Mucosa of descending colon (tissue), 3 donors: ENCODE results near the gene ADAMTS17. TPM values are rescaled to one million over a fixed set of nuclear protein-coding genes. Genes with fewer than 3 reads are reported as not detected.

ENCODE experiments used
- ATAC-seq: fragments of 200-7000 bp; cut with Tn5 transposase; one replicate; pipeline ENCODE4 v1.9.1; 2020; ENCODE audit warnings: mild to moderate bottlenecking, moderate library complexity
- DNase-seq, 3 donors: peaks; one replicate each; pipeline ENCODE4 v3.0.0-alpha.2; 2020
- H3K36me3 ChIP-seq: fragments of 200-600 bp; one replicate; pipeline ENCODE4 v1.8.0; 2021; ENCODE audit warnings: low read depth, mild to moderate bottlenecking
- H3K4me1 ChIP-seq: fragments of 200-600 bp; one replicate; pipeline ENCODE4 v1.8.0; 2021; ENCODE audit warnings: low read depth, mild to moderate bottlenecking
- H3K4me3 ChIP-seq: fragments of 200-600 bp; one replicate; pipeline ENCODE4 v1.8.0; 2021; ENCODE audit warnings: mild to moderate bottlenecking
- H3K9me3 ChIP-seq: fragments of 200-600 bp; one replicate; pipeline ENCODE4 v1.8.0; 2021; ENCODE audit warnings: mild to moderate bottlenecking
- intact Hi-C, 2 donors: fragments of 100-400 bp; cut with DNase I in 1 of 2; cut with micrococcal nuclease in 1 of 2; formaldehyde crosslinking; loops; one replicate each; pipeline versions ENCODE4 v1.11.0 to v1.11.1; 2022; cut with DNase I, micrococcal nuclease
- total RNA-seq, 3 donors: library from RNA; stranded (reverse); fragmentation: NEBNext Ultra II Directional in 2 of 3; extraction: Animal tissue kit (Norgen Biotek cat#: 25700) in 2 of 3; gene quantifications; one replicate each; pipeline versions ENCODE4 v1.2.1 to v1.2.4, GENCODE V29; 2021 to 2023
- TF ChIP-seq, protein P1 (sequence below): fragments of 200-600 bp; IDR thresholded peaks from one replicate; pipeline ENCODE4 v1.8.0; 2022; ENCODE audit warnings: antibody characterized with exemption, mild to moderate bottlenecking
- donor health status: DM: no; HTN: no; CAD: no; lungs with moderate emphysema.
- donor health status: DM: no; HTN: no; CAD: no.
- donor health status: DM: no; HTN: yes; CAD: no.

ADAMTS17 gene
- total RNA-seq, 3 donors from 2014 or later = 5.2 to 13.8 (median 6.3) TPM

DNA sequence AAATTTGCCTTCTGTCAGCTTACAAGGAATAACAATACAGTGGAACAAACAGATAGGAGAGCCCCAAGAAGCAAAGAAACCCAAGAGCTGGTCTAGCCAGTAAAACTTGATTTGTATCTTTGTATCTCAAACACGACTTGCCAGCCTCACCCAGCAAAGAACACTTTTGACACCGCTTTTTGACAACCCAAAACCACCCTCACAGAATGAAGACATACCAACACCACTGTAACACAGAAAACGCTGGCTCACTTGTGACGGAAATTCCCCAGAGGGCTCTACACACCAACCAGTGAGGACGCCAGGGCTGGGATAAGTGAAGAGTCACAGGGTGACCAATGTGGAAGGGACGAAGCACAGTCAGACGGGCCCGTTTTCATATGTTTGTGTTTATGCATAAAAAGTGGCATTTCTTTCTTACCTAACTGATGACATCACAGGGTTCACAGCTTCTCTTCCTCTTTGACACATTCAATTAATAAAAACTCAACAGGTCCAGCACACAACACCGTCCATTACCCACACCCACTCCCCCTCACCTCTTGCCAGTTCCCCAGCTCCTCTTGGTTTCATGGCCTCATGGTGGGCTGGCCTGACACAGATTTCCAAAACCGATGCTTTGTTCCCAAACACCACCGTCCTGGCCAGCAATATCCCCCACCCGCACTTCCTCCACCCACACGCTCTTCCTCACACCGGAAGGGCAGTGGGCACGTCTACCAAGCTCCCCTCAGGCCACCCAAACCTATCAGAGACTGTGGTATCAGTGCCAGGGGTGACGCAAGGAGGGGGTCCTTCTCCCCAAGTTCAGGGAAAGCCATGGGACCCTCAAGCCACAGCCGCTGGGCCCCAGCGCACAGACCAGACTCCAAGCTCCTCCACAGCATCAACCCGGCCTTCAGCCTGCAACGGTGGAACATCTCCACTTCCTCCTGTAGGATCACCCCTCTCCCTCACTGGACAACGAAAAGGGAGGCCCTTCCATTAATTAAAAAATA lies 94.2 kb downstream of the ADAMTS17 start:
- H3K4me1 ChIP-seq = no peaks in the 10 kb centered on the region
- H3K36me3 ChIP-seq = no peaks in the 10 kb centered on the region
- TF ChIP-seq, protein P1, sequence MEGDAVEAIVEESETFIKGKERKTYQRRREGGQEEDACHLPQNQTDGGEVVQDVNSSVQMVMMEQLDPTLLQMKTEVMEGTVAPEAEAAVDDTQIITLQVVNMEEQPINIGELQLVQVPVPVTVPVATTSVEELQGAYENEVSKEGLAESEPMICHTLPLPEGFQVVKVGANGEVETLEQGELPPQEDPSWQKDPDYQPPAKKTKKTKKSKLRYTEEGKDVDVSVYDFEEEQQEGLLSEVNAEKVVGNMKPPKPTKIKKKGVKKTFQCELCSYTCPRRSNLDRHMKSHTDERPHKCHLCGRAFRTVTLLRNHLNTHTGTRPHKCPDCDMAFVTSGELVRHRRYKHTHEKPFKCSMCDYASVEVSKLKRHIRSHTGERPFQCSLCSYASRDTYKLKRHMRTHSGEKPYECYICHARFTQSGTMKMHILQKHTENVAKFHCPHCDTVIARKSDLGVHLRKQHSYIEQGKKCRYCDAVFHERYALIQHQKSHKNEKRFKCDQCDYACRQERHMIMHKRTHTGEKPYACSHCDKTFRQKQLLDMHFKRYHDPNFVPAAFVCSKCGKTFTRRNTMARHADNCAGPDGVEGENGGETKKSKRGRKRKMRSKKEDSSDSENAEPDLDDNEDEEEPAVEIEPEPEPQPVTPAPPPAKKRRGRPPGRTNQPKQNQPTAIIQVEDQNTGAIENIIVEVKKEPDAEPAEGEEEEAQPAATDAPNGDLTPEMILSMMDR = no peak
- intact Hi-C loops = no loop called here
- no peak overlapping the region for H3K4me3 ChIP-seq
- no peak for ATAC-seq
- DNase-seq = no peak
- H3K9me3 ChIP-seq = no peaks in the 10 kb centered on the region

DNA sequence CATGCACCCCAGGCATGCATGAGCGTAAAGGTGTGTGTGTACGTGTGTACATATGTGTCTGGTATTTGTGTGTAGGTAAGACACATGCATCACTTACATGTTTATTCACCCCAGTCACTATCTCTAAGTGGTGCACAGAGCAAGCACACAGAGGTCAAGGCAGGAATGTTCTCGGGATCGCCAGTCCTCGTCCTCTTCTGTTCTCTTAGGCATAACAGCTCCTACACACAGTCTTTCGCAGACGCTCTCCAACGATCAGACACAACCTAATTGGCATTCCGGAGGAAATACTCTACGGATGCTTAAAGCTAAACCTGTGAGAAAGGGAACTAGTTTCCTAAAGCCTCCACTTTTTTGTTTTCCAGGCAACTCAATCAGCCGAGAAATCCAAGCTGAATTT lies 95.9 kb downstream of the ADAMTS17 start:
- H3K4me1 ChIP-seq = no peaks in the 10 kb centered on the region
- no peak overlapping the region for H3K4me3 ChIP-seq
- intact Hi-C loops = no loop called here
- TF ChIP-seq, protein P1 = no peak
- ATAC-seq (no peak), DNase-seq (no peak)
- H3K9me3 ChIP-seq = no peaks in the 10 kb centered on the region
- H3K36me3 ChIP-seq = no peaks in the 10 kb centered on the region

DNA sequence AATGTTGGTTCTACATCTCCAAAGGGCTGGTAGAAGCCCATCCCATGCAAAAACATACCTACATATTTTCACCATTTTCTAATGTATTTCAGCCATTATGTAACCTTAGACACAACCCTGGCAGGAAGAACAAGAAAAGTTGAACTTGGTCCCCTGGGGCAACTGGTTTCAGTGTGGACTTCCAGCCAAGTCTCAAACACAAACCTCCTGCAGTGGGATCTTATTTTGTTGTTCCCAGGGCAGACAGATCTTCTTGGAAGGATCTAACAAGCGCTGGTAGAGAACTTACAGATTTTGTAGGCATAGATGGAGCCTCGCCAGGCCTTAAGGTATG lies 96.3 kb downstream of the ADAMTS17 start:
- intact Hi-C loops = no loop called here
- TF ChIP-seq, protein P1 = no peak
- ATAC-seq (no peak), DNase-seq (no peak)
- no peaks in the 10 kb centered on the region for H3K4me1 ChIP-seq
- H3K9me3 ChIP-seq = no peaks in the 10 kb centered on the region
- no peak overlapping the region for H3K4me3 ChIP-seq
- H3K36me3 ChIP-seq = no peaks in the 10 kb centered on the region

DNA sequence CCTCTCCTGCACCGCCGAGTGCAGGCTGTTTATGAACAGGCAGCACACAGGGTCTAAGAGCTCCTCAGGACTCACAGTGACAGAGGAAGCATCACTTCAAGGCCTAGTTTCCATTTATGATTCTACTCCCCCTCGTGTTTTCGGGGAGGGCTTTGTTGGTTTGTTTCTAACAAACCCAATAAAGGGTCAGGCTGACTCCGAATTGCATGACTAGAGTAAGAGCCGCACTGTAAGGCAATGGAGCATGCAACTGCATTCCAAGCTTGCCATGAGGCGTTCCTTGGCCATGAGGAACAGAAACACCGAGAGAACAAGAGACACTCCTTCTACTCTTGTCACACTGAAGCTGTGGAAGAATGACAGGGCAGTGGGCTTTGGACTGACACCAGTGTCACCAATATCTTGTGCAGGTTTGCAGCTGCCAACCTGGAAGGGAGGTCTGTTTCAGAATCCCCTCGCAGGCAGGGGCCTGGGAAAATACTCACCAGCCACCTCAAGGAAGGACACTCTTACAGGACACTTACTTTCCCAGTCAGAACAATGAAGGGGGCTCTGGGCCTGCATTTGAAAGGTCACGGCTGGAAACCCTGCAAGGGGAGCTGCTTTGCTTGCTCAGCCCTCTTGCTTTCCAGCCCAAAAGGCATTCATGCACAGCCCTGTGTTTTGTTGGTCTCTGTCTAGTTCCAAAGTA lies 96.8 kb downstream of the ADAMTS17 start:
- Histone ChIP-seq H3K4me3 (no peak overlapping the region), H3K4me1 (no peaks in the 10 kb centered on the region), H3K36me3 (no peaks in the 10 kb centered on the region), H3K9me3 (no peaks in the 10 kb centered on the region)
- ATAC-seq = no peak
- TF ChIP-seq, protein P1 = no peak
- intact Hi-C loops = no loop called here
- DNase-seq = no peak

DNA sequence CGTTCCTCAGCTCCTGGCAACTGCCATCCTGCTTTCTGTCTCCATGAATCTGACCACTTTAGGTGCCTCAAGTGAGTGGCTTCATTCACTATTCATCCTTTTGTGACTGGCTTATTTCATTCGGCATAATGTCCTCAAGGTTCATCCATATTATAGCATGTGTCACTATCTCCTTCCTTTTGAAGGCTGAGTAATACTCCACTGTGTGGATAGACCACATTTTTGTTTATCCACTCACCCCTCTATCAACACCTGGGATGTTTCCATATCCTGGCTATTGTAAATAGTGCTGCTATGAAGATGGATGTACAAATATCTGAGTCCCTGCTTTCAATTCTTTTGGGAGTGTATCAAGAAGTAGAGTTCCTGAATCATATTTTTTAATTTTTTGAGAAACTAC lies 98.8 kb downstream of the ADAMTS17 start:
- H3K4me3 ChIP-seq = no peak overlapping the region
- no peaks in the 10 kb centered on the region for H3K9me3 ChIP-seq
- no peaks in the 10 kb centered on the region for H3K4me1 ChIP-seq
- TF ChIP-seq, protein P1 = no peak
- no peak for DNase-seq
- ATAC-seq = no peak
- no peaks in the 10 kb centered on the region for H3K36me3 ChIP-seq
- intact Hi-C loops = no loop called here
